ENCODE data around the gene SUSD2.
A peak's percentile ranks its signal among the peaks of the same experiment; 100 is the strongest.
"Not testable (repeated sequence)": the region's sequence is repeated elsewhere in the genome, so short reads cannot be mapped to it uniquely, and the experiment has no call there.

SUSD2 gene

GRCh38 chr22:24189249-24190158 is 8.2 kb downstream of the SUSD2 start:
- DNase-seq = peak; percentile 42 to 45

DNA sequence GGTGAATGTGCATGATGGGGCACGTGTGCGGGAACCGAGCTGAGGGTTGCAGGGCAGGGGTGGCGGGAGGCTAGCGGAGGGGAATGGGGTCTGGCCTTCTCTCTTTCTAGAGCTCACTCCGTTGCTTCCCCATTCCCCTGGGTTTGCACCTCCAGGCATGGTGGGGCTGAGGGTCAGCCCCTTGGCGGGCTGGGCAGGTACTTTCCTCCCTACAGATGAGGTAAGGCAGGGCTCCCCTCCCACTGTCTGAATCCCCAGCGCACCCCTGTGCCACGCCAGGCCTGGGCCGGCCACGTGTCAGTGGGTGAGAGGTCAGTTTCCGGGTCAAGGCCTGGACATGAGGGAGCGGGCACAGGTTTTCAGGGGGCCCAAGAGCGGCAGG is 8.9 kb downstream of the SUSD2 start:
- no peak for DNase-seq

DNA sequence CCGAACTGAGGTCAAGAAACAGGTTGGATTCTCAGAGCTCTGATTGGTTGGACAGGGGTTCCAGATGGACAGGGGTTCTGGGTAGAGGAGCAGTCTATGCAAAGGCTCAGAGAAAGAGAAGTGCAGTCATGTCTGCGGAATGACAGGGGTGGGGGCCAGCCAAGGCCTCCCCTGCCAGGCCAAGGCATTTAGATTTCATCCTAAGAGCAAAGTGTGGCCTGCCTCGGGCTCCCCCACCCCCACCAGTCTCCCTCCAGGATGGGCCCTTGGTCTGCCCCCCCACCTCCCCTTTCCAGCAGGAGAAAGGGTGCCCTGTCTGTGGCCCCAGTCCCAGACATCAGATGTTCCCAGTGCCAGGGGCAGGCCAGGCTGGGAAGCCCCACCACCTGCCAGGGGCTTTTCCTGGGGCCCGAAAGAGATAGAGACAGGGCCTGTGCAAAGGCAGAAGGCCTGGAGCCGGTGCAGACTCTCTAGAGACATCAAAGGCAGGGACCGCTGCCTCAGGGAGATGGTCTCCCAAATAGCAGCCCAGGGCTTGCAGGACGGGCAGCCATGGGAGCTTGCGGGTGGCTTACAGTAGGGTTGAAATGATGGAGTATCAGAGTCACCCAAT is 9.4 kb downstream of the SUSD2 start:
- no peak for DNase-seq

DNA sequence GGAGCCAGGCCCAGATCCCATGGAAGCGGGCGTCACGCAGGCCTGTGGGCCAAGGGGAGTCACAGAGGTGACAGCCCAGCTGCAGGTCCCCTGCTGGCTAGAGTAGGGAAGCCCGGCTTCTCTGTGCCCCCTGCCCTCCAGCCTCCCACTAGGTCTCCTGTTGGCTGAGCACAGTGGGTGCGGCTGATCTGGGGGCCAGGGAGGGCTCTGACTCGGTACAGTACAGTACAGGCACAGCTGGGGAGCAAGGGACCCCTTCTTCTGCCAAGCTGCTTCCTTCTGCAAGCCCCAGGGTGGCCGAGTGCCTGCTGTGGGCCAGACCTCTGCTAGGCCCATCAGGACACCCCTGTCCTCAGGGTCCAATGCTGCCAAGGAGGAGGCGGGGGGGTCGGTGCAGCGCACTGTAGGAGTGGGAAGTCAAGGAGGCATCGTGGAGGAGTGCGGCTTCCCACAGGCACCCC is 10.1 kb downstream of the SUSD2 start:
- DNase-seq = no peak

GRCh38 chr22:24191893-24192292 is 10.6 kb downstream of the SUSD2 start:
- DNase-seq = no peak

DNA sequence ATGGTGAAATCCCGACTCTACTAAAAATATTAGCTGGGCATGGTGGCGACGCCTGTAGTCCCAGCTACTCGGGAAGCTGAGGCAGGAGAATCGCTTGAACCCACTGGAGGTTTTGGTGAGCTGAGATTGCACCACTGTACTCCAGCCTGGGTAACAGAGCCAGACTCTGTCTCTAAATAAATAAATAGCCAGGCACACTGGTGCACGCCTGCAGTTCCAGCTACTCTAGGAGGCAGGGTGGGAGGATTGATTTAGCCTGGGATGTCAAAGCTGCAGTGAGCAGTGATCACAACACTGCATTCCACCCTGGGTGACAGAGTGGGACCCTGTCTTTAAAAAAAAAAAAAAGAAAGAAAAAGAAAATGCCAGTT is 17.4 kb downstream of the SUSD2 start:
- no peak for DNase-seq

- DNase-seq = no peak
Observed at GRCh38 chr22:24200619-24201212, 19.4 kb downstream of the SUSD2 start.

- no peak for DNase-seq
Observed at GRCh38 chr22:24201681-24202614, 20.7 kb downstream of the SUSD2 start.

DNA sequence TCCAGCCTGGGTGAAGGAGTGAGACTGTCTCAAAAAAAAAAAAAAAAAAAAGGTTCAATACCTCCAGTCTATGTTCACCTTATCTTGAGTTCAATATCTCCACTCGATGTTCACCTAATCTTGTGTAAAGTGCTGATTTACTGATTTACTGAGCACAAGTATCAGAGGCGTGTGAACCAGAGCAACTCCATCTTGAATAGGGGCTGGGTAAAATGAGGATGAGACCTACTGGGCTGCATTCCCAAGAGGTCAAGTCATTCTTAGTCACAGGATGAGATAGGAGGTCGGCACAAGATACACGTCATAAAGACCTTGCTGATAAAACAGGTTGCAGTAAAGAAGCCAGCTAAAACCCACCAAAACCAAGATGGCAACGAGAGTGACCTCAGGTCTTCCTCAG is 22.6 kb downstream of the SUSD2 start:
- not testable (repeated sequence) for DNase-seq

DNA sequence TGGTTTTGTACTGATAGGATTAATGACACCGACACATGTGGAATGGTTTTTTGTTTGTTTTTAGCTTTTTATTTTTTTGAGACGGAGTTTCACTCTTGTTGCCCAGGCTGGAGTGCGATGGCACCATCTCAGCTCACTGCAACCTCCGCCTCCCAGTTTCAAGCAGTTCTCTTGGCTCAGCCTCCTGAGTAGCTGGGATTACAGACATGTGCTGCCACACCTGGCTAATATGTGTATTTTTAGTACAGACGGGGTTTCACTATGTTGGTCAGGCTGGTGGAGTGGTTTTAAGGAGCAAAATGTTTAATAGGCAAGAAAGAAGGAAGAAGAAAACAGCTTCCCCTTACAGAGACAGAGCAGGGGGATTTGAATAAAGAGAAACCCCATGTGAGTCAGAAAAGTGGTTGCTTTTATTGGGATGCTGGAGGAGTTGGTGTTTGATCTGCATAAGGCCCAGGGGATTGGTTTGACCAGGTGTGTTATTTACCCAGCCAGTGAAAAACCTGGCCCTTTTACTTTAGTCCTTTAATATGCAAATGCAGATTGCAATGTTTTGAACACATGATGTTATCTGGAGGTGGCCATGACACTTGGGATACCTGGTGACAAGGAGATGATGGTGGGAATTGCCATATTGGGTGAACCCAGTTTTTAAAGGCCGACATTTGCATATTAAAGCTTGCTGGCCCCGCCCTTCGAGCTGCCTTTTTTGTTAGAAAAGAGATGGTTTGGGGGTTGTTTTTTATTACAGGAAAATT is 24.3 kb downstream of the SUSD2 start:
- no peak for DNase-seq

DNA sequence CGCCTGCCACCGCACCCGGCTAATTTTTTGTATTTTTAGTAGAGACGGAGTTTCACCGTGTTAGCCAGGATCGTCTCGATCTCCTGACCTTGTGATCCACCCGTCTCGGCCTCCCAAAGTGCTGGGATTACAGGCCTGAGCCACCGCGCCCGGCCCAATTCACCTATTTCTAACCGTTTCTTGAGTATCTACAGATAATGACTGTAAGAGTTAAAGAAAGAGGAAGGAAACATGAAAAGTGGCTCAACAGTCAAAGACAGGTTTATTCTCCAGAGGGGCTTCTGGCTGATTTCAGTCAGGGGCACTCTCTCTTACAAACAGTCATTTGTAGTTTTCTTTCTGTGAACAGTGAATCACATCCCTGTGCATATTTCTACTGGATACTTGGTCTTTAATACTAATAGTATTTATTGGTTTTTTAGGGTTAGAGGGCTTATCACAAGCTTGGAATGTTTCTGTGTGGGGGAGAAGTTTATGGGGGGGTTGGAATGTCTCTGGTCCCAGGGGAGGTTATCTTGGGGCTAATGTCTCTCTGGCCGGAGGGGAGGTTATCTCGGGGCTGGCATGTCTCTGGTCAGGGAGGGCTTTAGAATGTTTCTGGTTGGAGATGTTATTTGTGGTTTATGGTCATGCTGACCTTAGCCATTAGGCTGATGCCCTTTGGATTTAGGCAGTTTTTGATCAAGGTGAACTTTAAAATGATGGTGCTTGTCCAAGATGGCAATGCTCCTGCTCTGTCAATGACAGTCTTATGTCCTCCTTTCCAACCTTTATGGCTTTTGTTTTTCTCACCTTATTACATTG is 25.4 kb downstream of the SUSD2 start:
- DNase-seq = not testable (repeated sequence)

DNA sequence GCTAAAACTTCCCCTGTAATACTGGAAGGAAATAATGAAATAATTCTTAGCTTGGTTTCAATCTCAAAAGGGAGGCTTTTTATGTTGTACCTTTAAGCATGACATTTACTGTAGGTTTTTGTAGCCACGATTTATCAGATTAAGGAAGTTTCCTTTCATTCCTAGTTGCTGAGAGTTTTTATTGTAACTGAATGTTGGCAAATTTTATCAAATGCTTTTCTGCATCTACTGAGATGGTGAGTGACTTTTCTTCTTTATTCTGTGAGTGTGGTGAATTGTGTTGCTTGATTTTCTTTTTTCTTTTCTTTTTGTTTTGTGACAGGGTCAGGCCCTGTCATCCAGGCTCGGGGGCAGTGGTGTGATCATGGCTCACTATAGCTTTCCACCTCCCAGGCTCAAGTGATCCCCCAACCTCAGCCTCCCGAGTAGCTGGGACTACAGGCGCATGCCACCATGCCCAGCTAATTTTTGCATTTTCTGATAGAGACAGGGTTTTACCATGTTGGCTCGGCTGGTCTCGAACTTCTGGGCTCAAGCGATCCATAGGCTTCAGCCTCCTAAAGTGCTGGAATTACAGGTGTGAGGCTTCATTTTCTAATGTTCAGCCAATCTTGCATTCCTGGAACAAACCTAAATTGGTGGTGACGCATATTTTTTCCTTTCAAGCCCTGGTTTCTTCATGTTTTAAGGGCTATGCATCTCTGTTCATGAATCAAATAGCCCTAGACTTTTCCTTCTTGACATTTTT is 26.2 kb downstream of the SUSD2 start:
- no peak for DNase-seq

GRCh38 chr22:24208012-24208749 is 26.9 kb downstream of the SUSD2 start:
- DNase-seq = peak; percentile 11 to 54

GRCh38 chr22:24209016-24209415 is 27.7 kb downstream of the SUSD2 start:
- DNase-seq = no peak

DNA sequence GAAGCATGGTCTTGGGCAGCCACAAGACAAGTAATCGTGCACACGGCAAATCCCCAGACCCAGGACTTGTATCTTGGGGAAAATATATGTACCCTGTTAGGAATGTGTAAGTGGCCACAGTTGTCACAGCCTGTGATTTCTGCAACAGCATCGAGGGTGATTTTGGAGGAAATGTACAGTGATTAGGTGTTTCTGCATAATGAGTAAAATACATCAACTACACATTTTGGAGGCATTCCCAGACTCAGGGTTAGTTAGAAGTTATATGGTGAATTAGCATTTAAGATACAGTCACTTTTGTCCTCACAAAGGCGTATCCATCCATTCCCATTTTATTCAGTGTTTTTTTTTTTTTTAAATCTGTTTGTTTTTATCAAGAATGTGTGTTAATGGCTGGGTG is 28.4 kb downstream of the SUSD2 start:
- DNase-seq = no peak

DNA sequence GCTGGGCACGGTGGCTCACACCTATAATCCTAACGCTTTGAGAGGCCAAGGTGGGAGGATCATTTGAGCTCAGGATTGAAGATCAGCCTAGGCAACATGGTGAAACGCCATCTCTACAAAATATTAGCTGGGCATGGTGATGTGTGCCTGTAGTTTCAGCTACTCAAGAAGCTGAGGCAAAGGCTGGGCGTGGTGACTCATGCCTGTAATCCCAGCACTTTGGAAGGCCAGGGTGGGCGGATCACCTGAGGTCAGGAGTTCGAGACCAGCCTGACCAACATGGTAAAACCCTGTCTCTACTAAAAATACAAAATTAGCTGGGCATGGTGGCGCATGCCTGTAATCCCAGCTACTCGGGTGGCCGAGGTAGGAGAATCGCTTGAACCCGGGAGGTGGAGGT is 29.1 kb downstream of the SUSD2 start:
- DNase-seq = not testable (repeated sequence)

GRCh38 chr22:24211716-24212115 is 30.4 kb downstream of the SUSD2 start:
- DNase-seq = not testable (repeated sequence)

DNA sequence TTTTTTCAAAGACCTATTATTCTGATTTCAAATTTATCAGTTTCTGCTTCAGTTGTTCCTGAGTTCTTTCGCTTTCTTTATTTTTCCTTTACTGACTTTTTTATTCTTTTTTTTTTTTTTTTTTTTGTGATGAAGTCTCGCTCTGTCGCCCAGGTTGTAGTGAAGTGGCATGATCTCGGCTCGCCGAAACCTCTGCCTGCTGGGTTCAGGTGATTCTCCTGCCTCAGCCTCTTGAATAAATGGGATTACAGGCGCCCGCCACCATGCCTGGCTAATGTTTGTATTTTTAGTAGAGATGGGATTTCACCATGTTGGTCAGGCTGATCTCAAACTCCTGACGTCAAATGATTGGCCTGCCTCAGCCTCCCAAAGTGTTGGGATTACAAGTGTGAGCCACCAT is 31.8 kb downstream of the SUSD2 start:
- not testable (repeated sequence) for DNase-seq

GRCh38 chr22:24214467-24215285 is 33.4 kb downstream of the SUSD2 start:
- no peak for DNase-seq
